GM21825 (cell line): ENCODE data around the gene LRRD1.
"Not testable (repeated sequence)": the region's sequence is repeated elsewhere in the genome, so short reads cannot be mapped to it uniquely, and the experiment has no call there.

Experiments
- ATAC-seq: cut with Tn5 transposase; IDR thresholded peaks from one replicate; pipeline ENCODE4 v1.9.1; 2021; ENCODE audit warnings: mild to moderate bottlenecking, moderate library complexity; ENCODE audit not compliant: unreplicated experiment

LRRD1 gene

GRCh38 chr7:92178928-92179924 is at the start of gene LRRD1:
Gene LRRD1, minus strand, starts transcription at chr7:92179142. Its CDS starts 13,940 bp downstream, at chr7:92165202.
- ATAC-seq: peak; percentile 100

GRCh38 chr7:92228742-92229141 is 49.8 kb upstream of the LRRD1 start:
- ATAC-seq: no peak

- ATAC-seq: no peak
Measured at GRCh38 chr7:92228100-92228499, 49.2 kb upstream of the LRRD1 start.

GRCh38 chr7:92226981-92227380 is 48.0 kb upstream of the LRRD1 start:
- no peak for ATAC-seq

GRCh38 chr7:92221766-92222165 is 42.8 kb upstream of the LRRD1 start:
- ATAC-seq: no peak

- no peak for ATAC-seq
Measured at GRCh38 chr7:92206672-92207071, 27.7 kb upstream of the LRRD1 start.

- ATAC-seq: no peak
Measured at GRCh38 chr7:92205987-92206386, 27.0 kb upstream of the LRRD1 start.

- no peak for ATAC-seq
Measured at GRCh38 chr7:92200791-92201190, 21.8 kb upstream of the LRRD1 start.

GRCh38 chr7:92192326-92192725 is 13.4 kb upstream of the LRRD1 start:
- no peak for ATAC-seq

GRCh38 chr7:92189246-92189645 is 10.3 kb upstream of the LRRD1 start:
- not testable (repeated sequence) for ATAC-seq

GRCh38 chr7:92184294-92184693 is 5.4 kb upstream of the LRRD1 start:
- ATAC-seq: not testable (repeated sequence)

GRCh38 chr7:92177362-92177761 is 1.6 kb downstream of the LRRD1 start:
- ATAC-seq: no peak

GRCh38 chr7:92169529-92169928 is 9.4 kb downstream of the LRRD1 start:
- ATAC-seq: not testable (repeated sequence)

GRCh38 chr7:92161271-92161670 is 17.7 kb downstream of the LRRD1 start:
- no peak for ATAC-seq

- peak; percentile 72 for ATAC-seq
Measured at GRCh38 chr7:92158660-92159575, 20.0 kb downstream of the LRRD1 start.

- no peak for ATAC-seq
Measured at GRCh38 chr7:92156990-92157389, 22.0 kb downstream of the LRRD1 start.

- ATAC-seq: no peak
Measured at GRCh38 chr7:92155108-92155739, 23.7 kb downstream of the LRRD1 start.

- ATAC-seq: no peak
Measured at GRCh38 chr7:92150450-92151017, 28.4 kb downstream of the LRRD1 start.

GRCh38 chr7:92149736-92150239 is 29.2 kb downstream of the LRRD1 start:
- ATAC-seq: no peak

GRCh38 chr7:92143192-92143880 is 35.6 kb downstream of the LRRD1 start:
- ATAC-seq: not testable (repeated sequence)
